HFF-Myc (cell line): Measurements from ENCODE around the gene ADISSP.

ENCODE experiments used
- DNase-seq: peaks from one replicate; pipeline ENCODE4 v3.0.0-alpha.2; 2011; ENCODE audit warnings: low read depth; ENCODE audit errors: extremely low read depth
- H3K4me3 ChIP-seq: replicated peaks from 2 replicates; pipeline ENCODE4 v1.5.1; 2011; ENCODE audit warnings: low read depth, mild to moderate bottlenecking, control low read depth, low read length
- CTCF ChIP-seq: IDR thresholded peaks from 2 replicates; pipeline ENCODE4 v1.5.1; 2012; ENCODE audit warnings: mild to moderate bottlenecking, low read depth, low read length, control low read depth; ENCODE audit errors: missing control alignments

ADISSP gene

DNA sequence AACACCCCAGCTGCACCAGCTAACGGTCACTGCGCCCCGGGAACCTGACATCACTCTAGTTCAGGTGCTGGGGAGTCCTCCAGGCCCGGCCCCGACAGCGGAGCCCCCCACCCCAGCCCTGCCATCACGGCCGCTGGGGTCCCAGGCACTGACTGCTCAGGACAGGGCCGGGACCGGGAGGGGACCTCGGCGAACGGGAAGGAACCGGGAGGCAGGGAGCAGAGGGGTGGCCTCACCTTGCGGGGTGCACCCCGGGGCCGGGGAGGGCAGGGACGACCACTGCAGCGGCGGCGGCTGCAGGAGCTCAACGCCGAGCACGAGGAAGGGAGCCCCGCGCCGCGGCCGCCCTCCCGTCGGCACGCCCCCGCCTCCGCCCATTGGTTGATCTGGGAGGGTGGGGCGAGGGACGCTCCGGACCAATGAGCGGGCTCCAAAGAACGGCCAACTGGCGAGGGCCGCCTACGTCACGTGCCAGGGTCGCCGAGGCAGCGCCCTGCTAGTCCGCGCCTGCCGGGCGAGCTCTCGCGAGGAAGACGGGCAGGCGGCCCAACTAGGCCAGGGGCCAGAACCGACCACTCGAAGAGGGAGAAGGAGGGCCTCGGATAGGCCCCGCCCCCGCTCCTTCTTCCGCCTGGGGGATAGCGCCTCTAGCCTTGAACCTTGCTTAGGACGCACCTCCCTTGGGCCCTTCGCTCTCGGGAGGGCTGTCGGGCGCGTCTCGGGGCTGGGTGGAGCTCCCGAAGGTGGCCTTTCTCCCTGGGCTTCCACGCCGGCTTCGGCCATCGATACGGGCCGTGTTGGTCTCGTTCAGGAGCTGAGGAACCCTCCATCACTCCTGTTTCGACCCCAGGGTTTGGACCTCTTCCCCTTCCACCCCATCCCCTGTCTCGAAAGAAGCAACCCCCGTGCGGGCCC is at the start of gene ADISSP:
Gene ADISSP (minus strand): TSS at position 327 of the 915 bp plus-strand sequence. CDS start 7,653 bp downstream, outside the sequence.
- TF ChIP-seq CTCF: peak; percentile 12
- H3K4me3 ChIP-seq: peak within 1 kb of the TSS; percentile 97
- peak; percentile 87 for DNase-seq

GRCh38 chr20:3815703-3816315 is 48.3 kb upstream of the ADISSP start:
- DNase-seq: no peak
- no peak for TF ChIP-seq CTCF
- no peak overlapping the region for H3K4me3 ChIP-seq

DNA sequence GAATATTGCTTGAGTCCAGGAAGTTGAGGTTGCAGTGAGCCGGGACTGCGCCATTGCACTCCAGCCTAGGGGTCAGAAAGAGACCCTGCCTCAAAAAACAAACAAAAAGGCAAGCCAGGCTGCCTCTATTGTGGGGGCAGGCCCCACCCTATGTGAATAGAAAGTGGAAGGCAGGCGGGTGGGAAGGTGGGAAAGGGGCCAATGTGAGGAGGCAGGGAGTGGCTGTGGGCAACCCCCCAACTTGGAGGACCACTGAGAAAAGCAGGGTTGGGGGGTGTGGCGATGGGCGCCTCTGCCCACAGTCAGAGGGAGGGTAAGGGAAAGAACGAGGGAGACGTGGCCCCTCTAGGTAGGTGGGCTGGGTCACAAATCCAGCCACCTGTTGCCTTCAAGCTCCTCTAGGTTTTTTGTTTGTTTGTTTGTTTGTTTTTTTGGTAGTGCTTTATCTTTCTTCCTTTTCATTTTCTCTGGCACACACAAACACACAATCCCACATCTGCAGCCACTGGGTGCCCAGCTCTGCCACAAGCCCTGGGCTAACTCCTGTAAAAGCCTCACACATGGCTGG is 47.5 kb upstream of the ADISSP start:
- H3K4me3 ChIP-seq: no peak overlapping the region
- DNase-seq: no peak
- TF ChIP-seq CTCF: no peak

GRCh38 chr20:3813848-3814581 is 46.5 kb upstream of the ADISSP start:
- TF ChIP-seq CTCF: no peak
- no peak overlapping the region for H3K4me3 ChIP-seq
- no peak for DNase-seq

DNA sequence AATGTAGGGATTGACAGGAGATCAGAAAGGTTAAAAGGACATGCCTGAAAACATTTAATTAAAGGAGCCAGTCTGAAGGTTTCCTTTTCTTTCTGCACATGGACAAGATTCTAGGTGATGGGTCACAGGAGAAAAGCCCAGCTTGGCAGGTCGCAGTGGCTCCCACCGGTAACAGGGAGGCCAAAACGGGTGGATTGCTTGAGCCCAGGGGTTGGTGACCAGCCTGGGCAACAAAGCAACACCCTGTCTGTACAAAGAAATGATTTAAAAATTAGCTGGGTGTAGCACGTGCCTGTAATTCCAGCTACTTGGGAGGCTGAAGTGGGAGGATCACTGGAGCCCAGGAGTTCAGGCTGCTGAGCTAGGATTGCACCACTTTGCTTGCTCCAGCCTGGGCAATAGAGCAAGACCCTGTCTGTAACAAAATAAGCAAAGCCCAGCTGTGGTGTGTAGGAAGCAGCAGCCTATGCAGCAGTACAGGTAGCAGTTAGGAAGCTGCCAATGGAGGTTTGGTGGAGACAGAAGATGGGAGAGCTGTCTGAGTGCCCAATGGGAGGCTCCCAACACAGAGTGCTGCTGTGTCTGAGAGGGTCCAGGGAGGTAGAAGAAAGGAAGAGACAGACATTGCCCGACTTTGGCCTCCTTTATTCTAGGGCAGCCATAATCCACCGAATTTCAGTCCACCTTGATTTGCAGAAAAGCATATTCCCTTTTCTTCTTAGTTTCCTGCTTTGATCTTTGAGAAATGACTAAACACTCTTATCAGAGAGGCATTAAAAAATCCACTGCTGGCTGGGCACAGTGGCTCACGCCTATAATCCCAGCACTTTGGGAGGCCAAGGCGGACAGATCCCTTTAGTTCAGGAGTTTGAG is 45.7 kb upstream of the ADISSP start:
- TF ChIP-seq CTCF: no peak
- H3K4me3 ChIP-seq: no peak overlapping the region
- DNase-seq: no peak
